Fibroblast of lung (primary cell): Measurements from ENCODE around the gene DLK1.

Experiments used
- CTCF ChIP-seq, 2 donors: IDR thresholded peaks in 1 of 2; conservative IDR thresholded peaks in 1 of 2; 1 replicate in 1 of 2; 2 replicates in 1 of 2; pipeline ENCODE4 v1.5.1; 2011 to 2012; ENCODE audit warnings: low read length in 2 of 2, control low read depth in 1 of 2, inconsistent platforms in 1 of 2, low read depth in 1 of 2, mild to moderate bottlenecking in 1 of 2
- EZH2 ChIP-seq: IDR thresholded peaks from 2 replicates; pipeline ENCODE4 v1.5.1; 2012; ENCODE audit warnings: low read length, control low read depth, mild to moderate bottlenecking; ENCODE audit errors: missing control alignments

GRCh38 chr14:100777818-100778525 lies 51.3 kb downstream of the DLK1 start:
- no peak for TF ChIP-seq CTCF (conservative IDR thresholded peaks at IDR 0.05 in 1 of 2, IDR thresholded peaks at IDR 0.05 in 1 of 2; ENCODE audit: low read depth in 1 of 2, low read length in 2 of 2)
- no peak for TF ChIP-seq EZH2
